K562 (cell line): ENCODE results near the gene SNRNP200.

Experiments used
- POLR2AphosphoS2 ChIP-seq: IDR thresholded peaks from 2 replicates; pipeline ENCODE4 v1.6.1; 2012; ENCODE audit warnings: low read length, improper control_type of control experiment
- ZBTB17 ChIP-seq: fragments of 450-650 bp; formaldehyde crosslinking; IDR thresholded peaks from 2 replicates; pipeline ENCODE4 v1.4.0; 2020; ENCODE audit warnings: mild to moderate bottlenecking

DNA sequence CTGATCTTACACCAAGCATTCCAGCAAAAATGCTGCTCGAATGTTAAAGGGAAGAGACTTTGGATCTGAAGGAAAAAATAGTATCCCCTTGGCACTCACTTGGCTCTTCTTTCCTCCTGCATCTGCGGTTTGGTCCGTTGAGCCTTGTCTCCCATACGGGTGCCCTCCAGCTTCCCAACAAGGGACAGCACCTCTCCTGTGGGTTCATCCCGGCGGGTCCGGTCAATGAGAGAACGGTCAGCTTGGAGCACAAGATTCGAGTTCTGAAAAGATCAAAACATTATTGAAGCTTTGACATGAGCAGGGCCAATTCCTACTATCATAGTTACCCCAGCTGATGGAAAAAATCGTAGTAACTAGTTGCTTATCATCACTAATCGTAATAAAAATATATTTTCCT lies 740 bp downstream of the SNRNP200 start:
- TF ChIP-seq ZBTB17 (no peak), POLR2AphosphoS2 (no peak)
